GM23338 (cell line): ENCODE results near the gene CUX1. TPM values are rescaled to one million over a fixed set of nuclear protein-coding genes. Genes with fewer than 3 reads are reported as not detected.
A peak's percentile ranks its signal among the peaks of the same experiment; 100 is the strongest.

ENCODE experiments used
- ATAC-seq: fragments of 200-7000 bp; cut with Tn5 transposase; 3 replicates; pipeline ENCODE4 v1.9.1; 2020
- DNase-seq: peaks from one replicate; pipeline ENCODE4 v3.0.0-alpha.2; 2015; ENCODE audit warnings: low spot score
- H2AFZ ChIP-seq: fragments of 200-600 bp; sonication (generic); 2 replicates; pipeline ENCODE4 v1.8.0; 2016; ENCODE audit warnings: antibody characterized with exemption, mild to moderate bottlenecking, moderate library complexity
- H3F3A ChIP-seq: fragments of 200-600 bp; sonication (generic); replicated peaks from 2 replicates; pipeline ENCODE4 v1.8.0; 2017; ENCODE audit warnings: antibody characterized with exemption, mixed run types, low read depth
- H3K27ac ChIP-seq: fragments of 200-600 bp; sonication (generic); 2 replicates; pipeline ENCODE4 v1.6.1; 2016; ENCODE audit warnings: low read depth
- H3K27me3 ChIP-seq: fragments of 200-600 bp; sonication (generic); 2 replicates; pipeline ENCODE4 v1.8.0; 2016; ENCODE audit warnings: mild to moderate bottlenecking, mixed run types, moderate library complexity; ENCODE audit not compliant: insufficient read depth
- H3K36me3 ChIP-seq: fragments of 200-600 bp; sonication (generic); 2 replicates; pipeline ENCODE4 v1.8.0; 2016; ENCODE audit warnings: mild to moderate bottlenecking; ENCODE audit not compliant: insufficient read depth
- H3K4me1 ChIP-seq: fragments of 200-600 bp; sonication (generic); 2 replicates; pipeline ENCODE4 v1.8.0; 2016; ENCODE audit warnings: mild to moderate bottlenecking, moderate library complexity; ENCODE audit not compliant: insufficient read depth
- H3K4me2 ChIP-seq: fragments of 200-600 bp; sonication (generic); 2 replicates; pipeline ENCODE4 v1.7.1; 2017; ENCODE audit warnings: mixed run types
- H3K4me3 ChIP-seq: fragments of 200-600 bp; sonication (generic); 2 replicates; pipeline ENCODE4 v1.6.1; 2016; ENCODE audit warnings: mixed run types
- H3K79me2 ChIP-seq: fragments of 200-600 bp; sonication (generic); replicated peaks from 2 replicates; pipeline ENCODE4 v1.8.0; 2017; ENCODE audit warnings: mild to moderate bottlenecking; ENCODE audit not compliant: insufficient read depth
- H3K9me2 ChIP-seq: fragments of 200-600 bp; sonication (generic); 2 replicates; pipeline ENCODE4 v1.8.0; 2017; ENCODE audit not compliant: insufficient read depth
- H4K20me1 ChIP-seq: fragments of 200-600 bp; sonication (generic); replicated peaks from 2 replicates; pipeline ENCODE4 v1.8.0; 2017; ENCODE audit warnings: mild to moderate bottlenecking; ENCODE audit not compliant: insufficient read depth
- H3K27ac Mint-ChIP-seq: 2 replicates; pipeline ENCODE4 v1.8.0; 2020; ENCODE audit warnings: inconsistent platforms, mild to moderate bottlenecking, moderate library complexity, mixed read lengths
- H3K27me3 Mint-ChIP-seq: 3 replicates; pipeline ENCODE4 v1.8.0; 2022; ENCODE audit warnings: low read depth, mild to moderate bottlenecking, moderate library complexity, mixed read lengths, inconsistent platforms; ENCODE audit not compliant: insufficient read depth, poor library complexity
- H3K36me3 Mint-ChIP-seq: 3 replicates; pipeline ENCODE4 v1.8.0; 2021; ENCODE audit warnings: low read depth, mild to moderate bottlenecking, inconsistent platforms, moderate library complexity, mixed read lengths
- H3K4me1 Mint-ChIP-seq: 3 replicates; pipeline ENCODE4 v1.8.0; 2020; ENCODE audit warnings: mild to moderate bottlenecking, inconsistent platforms, mixed read lengths
- H3K4me3 Mint-ChIP-seq: 3 replicates; pipeline ENCODE4 v1.8.0; 2021; ENCODE audit warnings: moderate library complexity, mild to moderate bottlenecking, inconsistent platforms, mixed read lengths
- H3K9me3 Mint-ChIP-seq: 3 replicates; pipeline ENCODE4 v1.8.0; 2020; ENCODE audit warnings: moderate library complexity, mild to moderate bottlenecking, inconsistent platforms, mixed read lengths
- CREB1 ChIP-seq: fragments of 250-450 bp; sonication (Bioruptor Pico); IDR thresholded peaks from 2 replicates; pipeline ENCODE4 v1.5.0; 2020; ENCODE audit warnings: low read depth, mild to moderate bottlenecking, moderate library complexity
- CTCF ChIP-seq, 2 experiments: fragments of 200-600 bp in 1 of 2; sonication (generic) in 1 of 2; conservative IDR thresholded peaks; 2 replicates each; pipeline versions ENCODE4 v1.5.1 to v1.6.1; 2016 to 2017; ENCODE audit warnings: antibody characterized with exemption in 2 of 2, low read depth in 2 of 2, mild to moderate bottlenecking in 2 of 2, moderate library complexity in 1 of 2
- ETS1 ChIP-seq: IDR thresholded peaks from 2 replicates; pipeline ENCODE4 v1.6.1; 2016; ENCODE audit warnings: antibody characterized with exemption
- STAT1 ChIP-seq: IDR thresholded peaks from one replicate; pipeline ENCODE4 v1.6.1; 2016; ENCODE audit warnings: antibody characterized with exemption; ENCODE audit not compliant: unreplicated experiment
- ZNF114 ChIP-seq: fragments of 250-450 bp; sonication (Bioruptor Pico); IDR thresholded peaks from 2 replicates; pipeline ENCODE4 v1.5.0; 2020; ENCODE audit warnings: mild to moderate bottlenecking, moderate library complexity
- ZNF331 ChIP-seq: fragments of 250-450 bp; sonication (Bioruptor Pico); IDR thresholded peaks from 2 replicates; pipeline ENCODE4 v1.5.0; 2020; ENCODE audit warnings: low read depth, mild to moderate bottlenecking, moderate library complexity
- ZNF462 ChIP-seq: fragments of 250-450 bp; sonication (Bioruptor Pico); IDR thresholded peaks from 2 replicates; pipeline ENCODE4 v1.5.0; 2020; ENCODE audit warnings: mild to moderate bottlenecking, moderate library complexity
- polyA plus RNA-seq: library from polyadenylated mRNA; unstranded; fragments of >200 nt; fragmentation: Nextera tagmentation; extraction: Ambion mirVana; gene quantifications from 2 replicates; pipeline ENCODE4 v1.2.1, GENCODE V29; 2016
- total RNA-seq: library from RNA; depleted of rRNA; stranded (reverse); fragments of >200 nt; shearing (Covaris generic); gene quantifications from 2 replicates; pipeline ENCODE4 v1.2.3, GENCODE V29; 2014

Gene CUX1
- total and polyA plus RNA-seq, 2 experiments from 2014 or later = 49.9 to 64.0 TPM

GRCh38 chr7:101927802-101928201 is 110.4 kb downstream of the CUX1 start (continued):
- TF ChIP-seq ZNF462 = no peak

GRCh38 chr7:101929256-101929655 is 111.8 kb downstream of the CUX1 start:
- no peaks in the 10 kb centered on the region for H3K27me3 ChIP-seq
- Mint-ChIP-seq H3K4me3 (no peak overlapping the region), H3K27me3 (peaks cover 4% of the 10 kb centered on the region), H3K36me3 (peaks cover 28% of the 10 kb centered on the region), H3K4me1 (peaks cover 37% of the 10 kb centered on the region), H3K27ac (peak overlapping the region; percentile 72; the same call in 1 of the 2 replicates), H3K9me3 (peaks cover 8% of the 10 kb centered on the region)
- no peaks in the 10 kb centered on the region for H3K36me3 ChIP-seq
- no peak overlapping the region for H3K27ac ChIP-seq
- no peaks in the 10 kb centered on the region for H3K9me2 ChIP-seq
- peaks cover 38% of the 10 kb centered on the region for H3K4me1 ChIP-seq
- no peak overlapping the region for H2AFZ ChIP-seq
- H4K20me1 ChIP-seq = peaks cover 16% of the 10 kb centered on the region
- no peak for ATAC-seq
- DNase-seq = no peak
- peaks cover 100% of the 10 kb centered on the region for H3K79me2 ChIP-seq
- H3K4me2 ChIP-seq = no peak overlapping the region
- H3F3A ChIP-seq = 0 out of 2 replicates have a peak, but pooled peaks cover 3% of the 10 kb centered on the region
- H3K4me3 ChIP-seq = no peak overlapping the region
- TF ChIP-seq ZNF331 (CRISPR knock-in tag) = no peak
- TF ChIP-seq CTCF (conservative IDR thresholded peaks at IDR 0.05; ENCODE audit: low read depth in 2 of 2) = no peak
- no peak for TF ChIP-seq STAT1
- no peak for TF ChIP-seq ZNF114 (CRISPR knock-in tag)
- TF ChIP-seq ZNF462 = no peak
- TF ChIP-seq CREB1 (CRISPR knock-in tag) = no peak
- TF ChIP-seq ETS1 = no peak
